Adrenal gland (tissue), 12 donors: ENCODE data around the gene RABGGTA. TPM values are rescaled to one million over a fixed set of nuclear protein-coding genes. Genes with fewer than 3 reads are reported as not detected.

Source experiments
- DNase-seq, 7 donors: peaks; one replicate each; pipeline ENCODE4 v3.0.0-alpha.2; 2019 to 2020
- H3K27ac ChIP-seq, 5 donors: fragments of 200-600 bp; sonication (generic) in 4 of 5; 1 replicate in 3 of 5; 2 replicates in 2 of 5; pipeline versions ENCODE4 v1.5.1 to v1.8.0; 2016 to 2020; ENCODE audit warnings: mild to moderate bottlenecking in 1 of 5
- H3K27me3 ChIP-seq: fragments of 200-600 bp; 2 replicates; pipeline ENCODE4 v1.8.0; 2021
- H3K36me3 ChIP-seq, 2 donors: fragments of 200-600 bp; replicated peaks in 1 of 2; 1 replicate in 1 of 2; 2 replicates in 1 of 2; pipeline versions ENCODE4 v1.5.1 to v1.8.0; 2018 to 2022
- H3K4me1 ChIP-seq, 2 donors: fragments of 200-600 bp; replicated peaks in 1 of 2; 1 replicate in 1 of 2; 2 replicates in 1 of 2; pipeline versions ENCODE4 v1.5.1 to v1.8.0; 2018 to 2021
- H3K4me3 ChIP-seq, 4 donors: fragments of 200-600 bp; sonication (generic) in 3 of 4; one replicate each; pipeline ENCODE4 v1.5.1; 2016 to 2018
- H3K9me3 ChIP-seq, 3 donors: fragments of 200-600 bp; sonication (generic) in 1 of 3; replicated peaks in 1 of 3; 1 replicate in 2 of 3; 2 replicates in 1 of 3; pipeline versions ENCODE4 v1.5.1 to v1.8.0; 2016 to 2021
- POLR2A ChIP-seq, 2 donors: fragments of 450-650 bp; IDR thresholded peaks; one replicate each; pipeline ENCODE4 v1.6.1; 2017; ENCODE audit warnings: antibody characterized with exemption in 2 of 2, mild to moderate bottlenecking in 2 of 2, moderate library complexity in 1 of 2
- WGBS, 4 donors: extraction: QIAGEN DNeasy Blood & Tissue Kit in 2 of 4; methylation state at CpG; one replicate each; pipeline versions ENCODE4 v1.1.5 to v1.1.7; 2013 to 2017; 5-methylcytosine and 5-hydroxymethylcytosine counted together
- intact Hi-C, 2 donors: fragments of 100-400 bp; cut with DNase I; formaldehyde crosslinking; loops; one replicate each; pipeline versions ENCODE4 v1.14.1 to v1.15.0; 2022 to 2023
- polyA plus RNA-seq, 3 donors: library from polyadenylated mRNA; stranded (reverse); fragments of 200-250 nt in 2 of 3; fragments of 350-450 nt in 1 of 3; fragmentation: Illumina TruSeq in 1 of 3; extraction: RNeasy Lipid Tissue Mini Kit (QIAGEN cat#74804) in 1 of 3; gene quantifications; one replicate each; pipeline ENCODE4 v1.2.3, GENCODE V29; 2013 to 2014
- total RNA-seq, 9 donors: library from RNA; depleted of rRNA in 4 of 9; stranded (reverse); fragments of >200 nt in 4 of 9; fragments of 120-200 nt in 1 of 9; fragmentation: NEBNext Ultra II Directional in 1 of 9; extraction: Animal tissue kit (Norgen Biotek cat#: 25700) in 1 of 9; gene quantifications; one replicate each; pipeline versions ENCODE4 v1.1.0 to v1.2.4, GENCODE V29; 2013 to 2023
- TF ChIP-seq, protein P1 (sequence below), 6 experiments: fragments of 450-650 bp in 4 of 6; fragments of 200-600 bp in 2 of 6; sonication (generic) in 1 of 6; IDR thresholded peaks; 1 replicate in 5 of 6; 2 replicates in 1 of 6; pipeline versions ENCODE4 v1.5.1 to v1.8.0; 2016 to 2021; ENCODE audit warnings: antibody characterized with exemption in 6 of 6, mild to moderate bottlenecking in 2 of 6, moderate library complexity in 1 of 6
- donor health status: healthy with polysubstance abuse.
- donor health status: Bipolar disorder and iron deficiency.
- donor health status: DM: yes; HTN: yes; CAD: no.
- donor health status: DM: no; HTN: no; CAD: no.
- donor health status: DM: no; HTN: no; CAD: no.
- donor health status: DM: yes; HTN: yes; CAD: no.

Gene RABGGTA
- total and polyA plus RNA-seq, 12 donors, result 15.7 to 124 (median 32.6) TPM

DNA sequence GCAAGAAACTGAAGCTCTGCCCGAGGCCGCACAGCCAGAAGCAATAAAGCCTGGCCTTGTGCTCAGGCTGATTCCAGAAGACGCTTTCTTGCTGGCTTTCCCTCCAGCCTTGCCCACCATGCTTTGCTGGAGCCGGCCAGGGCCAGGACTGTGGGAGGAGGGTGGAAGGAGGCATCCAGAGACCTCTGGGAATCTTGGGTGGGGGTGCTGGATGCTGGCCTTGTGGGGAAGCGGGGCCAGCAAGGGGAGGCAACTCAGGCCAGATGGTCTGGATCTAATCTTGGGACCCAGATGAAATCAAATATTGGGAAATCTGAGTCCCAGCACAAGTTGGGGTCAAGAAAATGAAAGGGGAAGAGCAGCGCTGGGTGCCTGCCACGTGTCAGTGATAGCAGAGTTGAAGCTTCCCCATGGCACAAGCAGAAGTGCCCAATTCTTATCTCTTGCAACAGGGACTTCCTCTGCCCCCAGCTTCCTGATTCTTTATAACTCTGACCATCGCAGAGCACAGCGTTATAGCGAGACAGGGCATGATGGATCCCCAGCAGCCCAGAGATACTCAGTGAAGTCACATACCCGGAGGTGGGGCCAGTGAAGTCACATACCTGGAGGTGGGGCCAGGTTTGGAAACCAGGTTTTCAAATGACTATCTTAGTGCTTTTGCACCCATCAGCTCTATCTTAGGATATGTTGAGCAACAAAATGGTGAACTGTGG, 6.4 kb upstream of the RABGGTA start:
- Histone ChIP-seq H3K36me3 (no peaks in the 10 kb centered on the region), H3K27me3 (no peaks in the 10 kb centered on the region), H3K4me3 (no peak overlapping the region), H3K4me1 (peaks cover 0 to 16% of the 10 kb centered on the region in 2 donors), H3K9me3 (no peaks in the 10 kb centered on the region), H3K27ac (peak overlapping the region in 2 of 5 donors; percentile 26 to 42)
- WGBS, 4 donors, result 60 to 81% (median 76%) methylated on average over 11 of the region's 11 CpGs
- peak in 4 of 7 donors; percentile 26 to 62 (median 44) for DNase-seq
- TF ChIP-seq POLR2A (IDR thresholded peaks at IDR 0.05), result no peak
- TF ChIP-seq, protein P1, sequence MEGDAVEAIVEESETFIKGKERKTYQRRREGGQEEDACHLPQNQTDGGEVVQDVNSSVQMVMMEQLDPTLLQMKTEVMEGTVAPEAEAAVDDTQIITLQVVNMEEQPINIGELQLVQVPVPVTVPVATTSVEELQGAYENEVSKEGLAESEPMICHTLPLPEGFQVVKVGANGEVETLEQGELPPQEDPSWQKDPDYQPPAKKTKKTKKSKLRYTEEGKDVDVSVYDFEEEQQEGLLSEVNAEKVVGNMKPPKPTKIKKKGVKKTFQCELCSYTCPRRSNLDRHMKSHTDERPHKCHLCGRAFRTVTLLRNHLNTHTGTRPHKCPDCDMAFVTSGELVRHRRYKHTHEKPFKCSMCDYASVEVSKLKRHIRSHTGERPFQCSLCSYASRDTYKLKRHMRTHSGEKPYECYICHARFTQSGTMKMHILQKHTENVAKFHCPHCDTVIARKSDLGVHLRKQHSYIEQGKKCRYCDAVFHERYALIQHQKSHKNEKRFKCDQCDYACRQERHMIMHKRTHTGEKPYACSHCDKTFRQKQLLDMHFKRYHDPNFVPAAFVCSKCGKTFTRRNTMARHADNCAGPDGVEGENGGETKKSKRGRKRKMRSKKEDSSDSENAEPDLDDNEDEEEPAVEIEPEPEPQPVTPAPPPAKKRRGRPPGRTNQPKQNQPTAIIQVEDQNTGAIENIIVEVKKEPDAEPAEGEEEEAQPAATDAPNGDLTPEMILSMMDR (IDR thresholded peaks at IDR 0.05), result no peak
- intact Hi-C loops, result no loop called here

DNA sequence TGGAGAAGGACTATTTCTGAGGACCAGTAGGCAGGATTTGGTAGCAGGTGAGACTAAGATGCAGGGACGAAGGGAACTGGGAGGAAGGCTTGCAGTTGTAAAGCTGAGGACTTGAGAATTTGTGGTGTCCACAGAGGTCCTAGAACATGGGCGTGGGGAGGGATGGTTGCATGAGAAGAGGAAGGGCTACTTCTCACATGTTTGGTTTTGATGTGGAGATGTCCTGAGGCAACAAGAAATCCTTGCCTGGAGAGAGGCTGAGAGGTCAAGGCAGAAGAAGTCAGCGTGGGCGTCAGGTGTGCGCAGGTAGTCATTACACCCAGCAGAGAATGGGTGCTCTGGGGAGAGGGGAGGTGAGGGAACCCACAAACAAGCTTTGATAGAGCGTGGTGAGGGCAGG, 5.7 kb upstream of the RABGGTA start:
- intact Hi-C loops, result no loop called here
- WGBS, 4 donors, result 80 to 87% (median 85%) methylated on average over 6 of the region's 6 CpGs
- peaks cover under 1 to 22% of the 10 kb centered on the region in 2 donors for H3K4me1 ChIP-seq
- H3K9me3 ChIP-seq, result no peaks in the 10 kb centered on the region
- H3K36me3 ChIP-seq, result no peaks in the 10 kb centered on the region
- H3K4me3 ChIP-seq, result no peak overlapping the region
- H3K27me3 ChIP-seq, result no peaks in the 10 kb centered on the region
- DNase-seq, result no peak
- TF ChIP-seq POLR2A (IDR thresholded peaks at IDR 0.05), result no peak
- TF ChIP-seq, protein P1 (IDR thresholded peaks at IDR 0.05), result no peak
- peak overlapping the region in 2 of 5 donors; percentile 26 to 42 for H3K27ac ChIP-seq

GRCh38 chr14:24274101-24274543, 2.7 kb upstream of the RABGGTA start:
- no peaks in the 10 kb centered on the region for H3K9me3 ChIP-seq
- peak overlapping the region in 1 of 5 donors; percentile 29 for H3K27ac ChIP-seq
- H3K4me3 ChIP-seq, result no peak overlapping the region
- H3K36me3 ChIP-seq, result no peaks in the 10 kb centered on the region
- H3K4me1 ChIP-seq, result peaks cover 5 to 22% of the 10 kb centered on the region in 2 donors
- DNase-seq, result peak in 1 of 7 donors; percentile 72
- no peaks in the 10 kb centered on the region for H3K27me3 ChIP-seq
- intact Hi-C loops, result no loop called here
- WGBS, 4 donors, result 61 to 81% (median 79%) methylated on average over 3 of the region's 3 CpGs
- TF ChIP-seq, protein P1 (IDR thresholded peaks at IDR 0.05), result no peak
- TF ChIP-seq POLR2A (IDR thresholded peaks at IDR 0.05), result no peak

GRCh38 chr14:24273422-24273998, 2.1 kb upstream of the RABGGTA start:
- no peaks in the 10 kb centered on the region for H3K27me3 ChIP-seq
- no peaks in the 10 kb centered on the region for H3K36me3 ChIP-seq
- no peak overlapping the region for H3K4me3 ChIP-seq
- peaks cover 5 to 22% of the 10 kb centered on the region in 2 donors for H3K4me1 ChIP-seq
- intact Hi-C loops, result no loop called here
- DNase-seq, result no peak
- TF ChIP-seq, protein P1 (IDR thresholded peaks at IDR 0.05), result no peak
- peak overlapping the region in 1 of 5 donors; percentile 29 for H3K27ac ChIP-seq
- H3K9me3 ChIP-seq, result no peaks in the 10 kb centered on the region
- WGBS, 4 donors, result 47 to 83% (median 74%) methylated on average over 3 of the region's 3 CpGs
